Endothelial cell of umbilical vein (primary cell): ENCODE measurements around the gene SCAANT1.

Source experiments
- EZH2 ChIP-seq: IDR thresholded peaks from 2 replicates; pipeline ENCODE4 v1.6.1; 2012; ENCODE audit warnings: borderline replicate concordance, low read depth, mild to moderate bottlenecking, moderate library complexity, low read length, inconsistent platforms; ENCODE audit not compliant: severe bottlenecking
- POLR2A ChIP-seq: IDR thresholded peaks from 2 replicates; pipeline ENCODE4 v1.6.1; 2012; ENCODE audit warnings: low read depth, mild to moderate bottlenecking, control low read depth, low read length
- TF ChIP-seq, protein P1 (sequence below), 2 donors: IDR thresholded peaks; 1 replicate in 1 of 2; 2 replicates in 1 of 2; pipeline ENCODE4 v1.5.1; 2011; ENCODE audit warnings: low read length in 2 of 2, mild to moderate bottlenecking in 2 of 2, moderate library complexity in 2 of 2, control low read depth in 1 of 2, inconsistent platforms in 1 of 2, low read depth in 1 of 2; ENCODE audit not compliant: insufficient read depth in 1 of 2; ENCODE audit errors: extremely low read depth in 1 of 2

DNA sequence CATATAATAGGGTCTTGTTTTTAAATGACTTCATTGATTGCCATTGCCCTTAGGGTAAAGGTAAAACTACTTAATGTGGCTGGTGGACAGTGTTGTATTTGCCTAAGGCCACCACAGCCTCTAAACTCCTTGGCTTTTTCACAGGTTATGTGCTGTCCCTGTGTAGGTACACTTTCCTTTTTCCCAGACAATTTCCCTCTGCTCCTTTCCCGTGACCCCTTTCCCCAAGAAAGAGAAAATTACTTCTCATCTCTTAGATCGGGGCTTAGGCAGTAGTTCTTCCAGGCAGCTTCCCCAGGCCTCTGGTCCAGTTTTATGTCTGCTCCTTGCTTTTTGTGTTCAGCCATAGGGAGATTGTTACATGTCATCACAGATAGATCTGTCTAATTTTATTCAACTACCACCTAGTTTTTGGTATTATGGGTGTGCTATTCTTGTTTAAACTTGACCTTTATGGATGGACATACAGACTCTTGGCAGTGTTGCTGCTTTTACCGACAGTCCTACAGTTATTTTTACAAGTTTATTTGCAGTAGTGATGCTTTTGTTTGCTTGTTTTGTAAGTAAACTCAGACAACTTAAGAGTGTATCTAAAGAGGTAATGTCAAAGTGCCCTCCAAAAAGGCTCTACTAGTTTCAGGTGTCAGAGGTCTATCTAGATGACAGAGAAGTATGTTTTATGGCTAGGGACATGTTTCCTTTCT, 20.5 kb upstream of the SCAANT1 start:
- TF ChIP-seq, protein P1, sequence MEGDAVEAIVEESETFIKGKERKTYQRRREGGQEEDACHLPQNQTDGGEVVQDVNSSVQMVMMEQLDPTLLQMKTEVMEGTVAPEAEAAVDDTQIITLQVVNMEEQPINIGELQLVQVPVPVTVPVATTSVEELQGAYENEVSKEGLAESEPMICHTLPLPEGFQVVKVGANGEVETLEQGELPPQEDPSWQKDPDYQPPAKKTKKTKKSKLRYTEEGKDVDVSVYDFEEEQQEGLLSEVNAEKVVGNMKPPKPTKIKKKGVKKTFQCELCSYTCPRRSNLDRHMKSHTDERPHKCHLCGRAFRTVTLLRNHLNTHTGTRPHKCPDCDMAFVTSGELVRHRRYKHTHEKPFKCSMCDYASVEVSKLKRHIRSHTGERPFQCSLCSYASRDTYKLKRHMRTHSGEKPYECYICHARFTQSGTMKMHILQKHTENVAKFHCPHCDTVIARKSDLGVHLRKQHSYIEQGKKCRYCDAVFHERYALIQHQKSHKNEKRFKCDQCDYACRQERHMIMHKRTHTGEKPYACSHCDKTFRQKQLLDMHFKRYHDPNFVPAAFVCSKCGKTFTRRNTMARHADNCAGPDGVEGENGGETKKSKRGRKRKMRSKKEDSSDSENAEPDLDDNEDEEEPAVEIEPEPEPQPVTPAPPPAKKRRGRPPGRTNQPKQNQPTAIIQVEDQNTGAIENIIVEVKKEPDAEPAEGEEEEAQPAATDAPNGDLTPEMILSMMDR (IDR thresholded peaks at IDR 0.05; ENCODE audit: extremely low read depth in 1 of 2, insufficient read depth in 1 of 2, low read depth in 1 of 2, low read length in 2 of 2): no peak
- TF ChIP-seq POLR2A (no peak), EZH2 (no peak)
